Measurements from ENCODE around the gene PDE10A.

DNA sequence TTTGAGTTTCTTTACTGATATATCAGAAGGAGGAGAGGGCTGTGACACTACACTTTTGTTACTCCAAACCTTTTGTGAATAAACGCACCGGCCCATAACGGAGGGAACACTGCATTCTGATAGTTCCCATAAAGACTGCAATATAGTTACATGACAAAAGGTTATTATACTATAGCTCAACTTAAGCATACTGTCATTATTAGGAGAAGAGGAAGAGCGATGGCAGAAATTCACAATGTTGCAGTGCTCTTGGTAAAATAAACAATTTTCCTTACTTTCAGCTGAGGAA is 2.3 kb upstream of the PDE10A start:
- TF ChIP-seq ATF6 (CRISPR knock-in tag; IDR thresholded peaks at IDR 0.05) = no peak
- TF ChIP-seq CTCF (IDR thresholded peaks at IDR 0.05) = no peak

All from WTC11 (cell line).